AG04450 (cell line): ENCODE results near the gene GALNT1. TPM values are rescaled to one million over a fixed set of nuclear protein-coding genes. Genes with fewer than 3 reads are reported as not detected.
A peak's percentile ranks its signal among the peaks of the same experiment; 100 is the strongest.

Experiments
- CTCF ChIA-PET: fragments of 300-600, 350-600 bp; formaldehyde crosslinking; extraction: SDS; loops from one replicate; lab custom pipeline; 2022; ENCODE audit warnings: antibody characterized with exemption, inconsistent platforms; lab: Charles Lee
- POLR2A ChIA-PET: fragments of 350-600 bp; formaldehyde crosslinking; extraction: SDS; loops from one replicate; lab custom pipeline; 2021; ENCODE audit warnings: antibody characterized with exemption, inconsistent platforms; lab: Yijun Ruan, JAX
- DNase-seq: peaks from one replicate; pipeline ENCODE4 v3.0.0-alpha.2; 2011; ENCODE audit warnings: low read depth, low spot score
- H3K27ac ChIP-seq: one replicate; pipeline ENCODE4 v1.5.1; 2012; ENCODE audit warnings: low read depth, low read length, control low read depth
- H3K27me3 ChIP-seq: one replicate; pipeline ENCODE4 v1.6.0; 2012; ENCODE audit warnings: low read length; ENCODE audit not compliant: control insufficient read depth, insufficient read depth
- H3K4me3 ChIP-seq: 2 replicates; pipeline ENCODE4 v1.5.1; 2011; ENCODE audit warnings: mild to moderate bottlenecking, low read depth, low read length, control low read depth
- H3K9me3 ChIP-seq: 2 replicates; pipeline ENCODE4 v1.5.1; 2012; ENCODE audit warnings: low read length; ENCODE audit not compliant: control insufficient read depth, insufficient read depth
- polyA plus RNA-seq: library from polyadenylated mRNA; depleted of rRNA; stranded (reverse); fragments of >200 nt; gene quantifications from 2 replicates; pipeline ENCODE4 v1.2.3, GENCODE V29; 2011
- TF ChIP-seq, protein P1 (sequence below): IDR thresholded peaks from 2 replicates; pipeline ENCODE4 v1.5.1; 2011; ENCODE audit warnings: low read depth, low read length, control low read depth, inconsistent platforms

Gene GALNT1
- polyA plus RNA-seq, 1 experiment = 69.5 TPM

DNA sequence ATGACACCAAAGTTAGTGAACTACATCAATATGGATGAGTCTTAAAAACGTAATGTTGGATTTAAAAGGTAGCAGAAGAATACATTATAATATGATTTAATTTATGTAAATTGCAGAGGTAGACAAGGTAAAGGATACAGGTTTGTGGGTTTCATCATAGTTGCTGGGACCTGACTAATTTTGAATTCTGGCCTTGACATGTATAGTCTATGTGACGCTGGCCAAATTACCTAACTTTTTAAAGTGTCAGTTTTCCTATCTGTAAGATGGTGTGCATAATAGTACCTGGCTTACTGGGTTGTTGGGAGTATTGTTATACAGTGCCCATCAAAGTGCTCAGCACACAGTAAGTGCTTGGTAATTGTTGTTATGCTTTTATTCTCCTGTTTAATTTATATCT, 34.5 kb downstream of the GALNT1 start:
- POLR2A ChIA-PET = interaction anchor here (1.5 kb wide), 1 partner anchor 34 kb away, joined by 5 read pairs; no protein-coding TSS in a partner anchor

DNA sequence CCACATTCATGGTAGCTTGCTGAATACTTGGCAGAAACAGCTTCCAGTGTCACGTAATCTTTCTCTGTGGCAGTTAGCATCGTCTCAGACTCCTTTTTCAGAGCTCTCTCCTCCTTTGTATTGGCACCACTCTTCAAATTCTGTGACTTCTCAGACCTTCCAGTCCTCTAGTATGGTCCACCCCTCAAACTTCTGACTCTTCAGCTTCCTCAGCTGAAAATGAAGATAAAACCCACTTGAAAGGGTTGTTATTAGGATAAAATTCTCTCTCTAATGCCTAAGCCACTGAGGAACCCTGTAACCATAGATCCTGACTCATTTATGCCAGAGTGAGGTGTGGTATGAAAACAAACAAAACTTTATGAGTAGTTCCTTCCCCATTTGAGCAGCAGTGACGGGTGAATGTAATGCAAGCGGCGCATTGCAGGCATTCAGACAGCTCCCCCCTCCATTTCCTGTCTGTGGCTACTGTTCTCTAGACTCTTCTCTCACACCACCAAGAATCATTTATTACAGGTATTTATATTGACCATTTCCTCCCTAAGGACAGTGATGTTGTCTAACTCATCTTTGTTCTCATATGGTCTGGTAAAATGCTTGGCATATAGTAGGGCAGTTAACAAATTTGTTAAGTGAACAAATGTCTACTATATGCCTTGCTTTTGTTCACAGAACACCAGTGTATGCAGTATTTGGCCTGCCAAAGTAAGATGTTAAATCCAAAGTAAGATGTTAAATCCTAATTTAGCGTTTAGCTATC, 35.3 kb downstream of the GALNT1 start:
- CTCF ChIA-PET = no interaction called here
- Histone ChIP-seq H3K4me3 (no peak overlapping the region), H3K27me3 (no peaks in the 10 kb centered on the region), H3K27ac (no peak overlapping the region), H3K9me3 (no peaks in the 10 kb centered on the region)
- TF ChIP-seq, protein P1, sequence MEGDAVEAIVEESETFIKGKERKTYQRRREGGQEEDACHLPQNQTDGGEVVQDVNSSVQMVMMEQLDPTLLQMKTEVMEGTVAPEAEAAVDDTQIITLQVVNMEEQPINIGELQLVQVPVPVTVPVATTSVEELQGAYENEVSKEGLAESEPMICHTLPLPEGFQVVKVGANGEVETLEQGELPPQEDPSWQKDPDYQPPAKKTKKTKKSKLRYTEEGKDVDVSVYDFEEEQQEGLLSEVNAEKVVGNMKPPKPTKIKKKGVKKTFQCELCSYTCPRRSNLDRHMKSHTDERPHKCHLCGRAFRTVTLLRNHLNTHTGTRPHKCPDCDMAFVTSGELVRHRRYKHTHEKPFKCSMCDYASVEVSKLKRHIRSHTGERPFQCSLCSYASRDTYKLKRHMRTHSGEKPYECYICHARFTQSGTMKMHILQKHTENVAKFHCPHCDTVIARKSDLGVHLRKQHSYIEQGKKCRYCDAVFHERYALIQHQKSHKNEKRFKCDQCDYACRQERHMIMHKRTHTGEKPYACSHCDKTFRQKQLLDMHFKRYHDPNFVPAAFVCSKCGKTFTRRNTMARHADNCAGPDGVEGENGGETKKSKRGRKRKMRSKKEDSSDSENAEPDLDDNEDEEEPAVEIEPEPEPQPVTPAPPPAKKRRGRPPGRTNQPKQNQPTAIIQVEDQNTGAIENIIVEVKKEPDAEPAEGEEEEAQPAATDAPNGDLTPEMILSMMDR = no peak
- DNase-seq = peak; percentile 32
- POLR2A ChIA-PET = interaction anchor here (1.5 kb wide), 1 partner anchor 35 kb away, joined by 5 read pairs; no protein-coding TSS in a partner anchor

More for the DNA sequence above, 34.5 kb downstream of the GALNT1 start:
- H3K4me3 ChIP-seq = no peak overlapping the region
- TF ChIP-seq, protein P1 = no peak
- DNase-seq = no peak
- no peak overlapping the region for H3K27ac ChIP-seq
- H3K9me3 ChIP-seq = no peaks in the 10 kb centered on the region
- no peaks in the 10 kb centered on the region for H3K27me3 ChIP-seq
- CTCF ChIA-PET = interaction anchor here (0.5 to 0.6 kb wide), 2 partner anchors 18 to 143 kb away, joined by 3 to 12 read pairs; no protein-coding TSS in a partner anchor

DNA sequence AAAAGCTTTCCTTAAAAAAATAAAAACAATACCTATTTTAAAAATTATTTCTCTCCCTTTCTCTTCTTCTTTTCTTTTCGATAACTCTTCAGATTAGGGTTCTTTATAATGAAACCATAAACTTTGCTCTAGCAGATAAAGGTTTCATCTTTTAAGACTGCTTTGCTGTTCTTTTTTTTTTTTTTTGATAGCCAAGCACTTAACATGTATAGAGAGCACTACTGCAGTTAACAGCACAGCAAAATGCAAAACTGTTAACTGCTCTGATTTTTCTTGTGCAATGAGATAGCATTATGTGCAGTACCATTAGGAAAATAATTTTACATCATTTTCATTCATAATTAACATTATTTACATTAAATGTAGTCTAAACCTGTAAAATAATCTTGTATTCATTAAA, 36.3 kb downstream of the GALNT1 start:
- ChIA-PET POLR2A (no interaction called here), CTCF (interaction anchor here (0.7 to 1.8 kb wide), 2 partner anchors 232 to 967 kb away, joined by 3 to 6 read pairs; no protein-coding TSS in a partner anchor)
- Histone ChIP-seq H3K4me3 (no peak overlapping the region), H3K9me3 (no peaks in the 10 kb centered on the region), H3K27me3 (no peaks in the 10 kb centered on the region), H3K27ac (no peak overlapping the region)
- TF ChIP-seq, protein P1 = no peak
- DNase-seq = no peak

- H3K27ac ChIP-seq = no peak overlapping the region
- ChIA-PET POLR2A (no interaction called here), CTCF (interaction anchor here (0.7 to 1.8 kb wide), 2 partner anchors 210 to 232 kb away, joined by 3 to 6 read pairs; no protein-coding TSS in a partner anchor)
- no peaks in the 10 kb centered on the region for H3K27me3 ChIP-seq
- no peak for DNase-seq
- H3K4me3 ChIP-seq = no peak overlapping the region
- TF ChIP-seq, protein P1 = no peak
- no peaks in the 10 kb centered on the region for H3K9me3 ChIP-seq
Measured at GRCh38 chr18:35618289-35618688, 36.7 kb downstream of the GALNT1 start.

DNA sequence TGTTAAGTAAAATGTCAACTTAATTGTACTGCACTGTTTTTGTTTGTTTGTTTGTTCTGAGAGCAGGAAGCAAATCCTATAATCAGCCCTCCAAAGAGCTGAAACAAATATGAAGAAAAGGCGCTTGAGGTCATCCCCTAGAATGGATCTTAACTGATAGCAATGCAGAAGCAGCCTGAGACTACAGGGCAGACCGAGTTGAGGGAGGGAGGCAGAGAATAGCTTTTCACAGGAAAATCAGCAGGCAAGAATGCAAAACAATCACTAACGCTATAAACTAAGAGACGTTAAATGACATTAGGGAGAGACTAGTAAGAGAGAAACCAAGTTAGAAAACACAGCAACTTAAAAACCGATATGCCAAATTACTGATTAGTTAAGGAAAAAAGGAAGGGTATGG, 37.2 kb downstream of the GALNT1 start:
- Histone ChIP-seq H3K4me3 (no peak overlapping the region; the same call in 1 of the 2 replicates), H3K27me3 (no peaks in the 10 kb centered on the region), H3K9me3 (no peaks in the 10 kb centered on the region), H3K27ac (no peak overlapping the region)
- ChIA-PET POLR2A (no interaction called here), CTCF (interaction anchor here (0.7 to 1.8 kb wide), 2 partner anchors 211 to 233 kb away, joined by 3 to 6 read pairs; no protein-coding TSS in a partner anchor)
- TF ChIP-seq, protein P1 = no peak
- no peak for DNase-seq
